Suppressor macrophage treated with lipopolysaccharide for 4 hours (primary cell): ENCODE results near the gene PPFIA3.

Experiments used
- DNase-seq: peaks from one replicate; pipeline ENCODE4 v3.0.0-alpha.2; 2020

Gene PPFIA3

DNA sequence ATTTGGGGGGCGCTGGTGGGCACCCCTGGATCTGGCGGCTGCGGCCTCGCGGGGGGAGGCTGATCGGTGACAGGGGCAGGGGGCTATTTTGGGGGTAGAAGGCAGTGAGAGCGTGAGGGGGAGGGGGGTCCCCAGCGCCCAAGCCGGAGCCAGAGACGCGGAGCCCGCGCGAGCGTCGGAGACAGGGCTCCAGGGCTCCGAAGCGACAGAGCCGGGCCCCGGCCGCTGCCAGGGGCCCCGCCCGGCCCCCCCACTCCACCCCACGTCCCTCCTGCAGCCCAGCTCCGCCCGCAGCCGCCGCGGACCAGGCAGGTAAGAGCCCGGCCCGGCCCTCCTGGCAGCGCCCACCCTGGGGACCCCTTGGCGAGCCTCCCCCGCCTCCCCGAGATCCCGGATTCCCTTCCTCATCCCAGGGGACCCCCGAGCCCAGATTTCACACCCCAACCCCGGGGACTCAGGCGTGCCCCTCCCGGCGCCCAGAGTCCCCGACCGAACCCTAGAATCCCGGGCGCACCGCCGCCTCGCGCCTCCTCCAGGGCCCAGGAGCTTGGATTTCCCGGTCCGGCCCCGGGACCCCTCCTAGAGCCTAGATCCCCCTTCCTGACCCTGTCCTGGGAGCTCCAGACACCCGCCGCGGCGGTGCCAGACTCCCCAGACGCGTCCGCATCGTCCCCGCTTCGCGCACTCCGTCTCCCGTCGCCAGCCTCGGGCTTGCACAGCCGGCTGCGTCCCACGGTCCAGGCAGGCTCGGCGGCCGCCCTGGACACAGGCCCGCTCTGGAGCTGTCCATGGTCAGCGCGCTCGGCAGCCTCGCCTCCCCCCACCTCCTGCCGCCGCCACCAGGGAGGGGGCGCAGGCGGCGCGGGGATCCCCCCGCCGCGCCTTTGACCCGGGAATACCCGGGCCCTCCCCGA is at the start of gene PPFIA3:
Gene PPFIA3 (plus strand): TSS at position 134 of the 914 bp plus-strand sequence. CDS start 8,330 bp downstream, outside the sequence.
- DNase-seq: peak; percentile 50

GRCh38 chr19:49070416-49070815 is 48.9 kb upstream of the PPFIA3 start:
- no peak for DNase-seq

- DNase-seq: no peak
These were observed 47.3 kb upstream of the PPFIA3 start for GRCh38 chr19:49071860-49072547.

GRCh38 chr19:49073514-49074378 is 45.6 kb upstream of the PPFIA3 start:
- DNase-seq: no peak

GRCh38 chr19:49074869-49075268 is 44.5 kb upstream of the PPFIA3 start:
- DNase-seq: peak; percentile 33

DNA sequence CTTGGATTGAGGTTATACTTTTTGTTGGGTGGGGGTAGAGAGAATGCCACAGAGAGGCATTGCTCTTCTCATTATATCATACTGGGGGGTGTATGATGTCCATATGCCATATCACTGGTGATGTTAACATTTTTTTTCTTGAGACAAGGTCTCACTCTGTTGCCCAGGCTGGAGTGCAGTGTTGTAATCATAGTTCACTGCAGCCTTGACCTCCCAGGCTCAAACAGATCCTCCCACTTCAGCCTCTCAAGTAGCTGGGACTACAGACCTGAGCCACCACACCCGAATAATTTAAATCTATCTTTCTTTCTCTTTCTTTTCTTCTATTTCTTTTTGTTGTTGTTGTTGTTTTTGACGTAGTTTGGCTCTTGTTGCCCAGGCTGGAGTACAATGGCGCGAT is 39.0 kb upstream of the PPFIA3 start:
- no peak for DNase-seq

GRCh38 chr19:49081273-49081672 is 38.1 kb upstream of the PPFIA3 start:
- DNase-seq: no peak

DNA sequence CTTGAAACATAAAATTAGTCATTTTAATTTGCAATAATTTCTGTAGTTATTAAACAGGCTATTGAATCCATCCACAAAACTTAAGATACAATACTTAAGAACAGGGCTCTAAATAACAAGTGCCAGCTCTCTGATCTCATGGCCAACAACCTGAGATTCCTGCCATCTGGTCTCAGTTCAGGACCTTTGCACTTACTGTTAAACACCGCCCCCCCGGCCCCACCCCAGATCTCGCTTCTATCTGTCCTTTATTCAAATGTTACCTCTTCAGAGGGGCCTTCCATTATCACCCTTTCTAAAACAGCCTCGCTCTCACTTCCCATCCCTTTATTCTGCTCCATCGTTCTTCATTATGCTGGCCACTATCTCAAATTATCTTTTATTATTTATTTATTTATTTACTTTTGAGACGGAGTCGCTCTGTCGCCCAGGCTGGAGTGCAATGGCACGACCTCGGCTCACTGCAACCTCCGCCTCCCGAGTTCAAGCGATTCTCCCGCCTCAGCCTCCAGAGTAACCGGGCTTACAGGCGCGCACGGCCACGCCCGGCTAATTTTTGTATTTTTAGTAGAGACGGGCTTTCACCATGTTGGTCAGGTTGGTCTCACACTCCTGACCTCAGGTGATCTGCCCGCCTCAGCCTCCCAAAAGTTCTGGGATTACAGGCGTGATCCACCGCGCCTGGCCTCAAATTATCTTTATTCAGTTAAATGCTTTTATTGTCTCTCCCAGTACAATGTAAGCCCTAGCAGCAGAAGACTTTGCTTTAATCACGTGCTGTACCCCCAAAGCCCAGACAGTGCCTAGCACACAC is 34.9 kb upstream of the PPFIA3 start:
- DNase-seq: no peak

DNA sequence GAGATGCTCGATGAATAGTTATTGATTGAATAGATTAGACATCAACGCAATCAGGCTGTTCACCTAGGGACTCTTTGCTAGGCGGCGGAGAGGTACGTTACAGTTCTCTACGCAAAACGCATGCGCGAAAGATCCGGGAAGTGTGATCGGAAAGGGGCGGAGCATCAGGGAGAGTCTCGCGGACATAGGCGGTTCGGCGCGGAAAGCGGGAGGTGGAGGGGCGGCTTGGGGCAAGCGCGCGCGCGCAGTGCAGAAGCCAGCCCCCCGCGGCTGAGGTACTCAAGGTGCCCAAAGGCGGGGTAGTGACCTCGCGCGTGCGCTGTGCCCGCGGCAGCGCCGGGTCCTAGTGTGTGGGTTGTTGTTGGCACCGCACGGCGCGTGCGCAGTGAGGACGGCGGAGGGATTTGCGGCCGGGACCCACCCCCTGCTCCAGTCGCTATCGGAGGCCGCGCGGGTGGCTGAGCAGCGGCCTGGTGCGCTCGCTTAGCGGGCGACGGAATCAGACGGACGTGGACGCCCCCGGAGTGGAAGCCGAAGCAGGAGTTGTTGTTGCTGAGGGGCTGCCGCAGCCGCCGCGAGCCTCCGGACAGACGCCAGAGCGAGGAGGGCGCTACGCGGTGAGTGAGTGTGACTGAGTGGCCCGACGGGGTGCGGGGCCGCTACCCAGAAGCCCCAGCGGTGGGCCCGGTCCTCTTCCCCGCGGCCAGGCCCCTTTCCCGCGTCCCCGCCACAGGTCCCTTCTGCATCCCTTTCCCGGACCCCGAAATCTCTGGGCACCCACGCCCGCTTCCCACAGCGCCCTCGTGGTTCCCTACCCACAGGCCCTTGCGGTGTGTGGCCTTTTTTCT is 34.1 kb upstream of the PPFIA3 start, which contains the start of gene SNRNP70:
Gene SNRNP70 (plus strand): TSS at position 432 of the 848 bp plus-strand sequence. CDS start 964 bp downstream, outside the sequence.
- peak; percentile 100 for DNase-seq

GRCh38 chr19:49085868-49086232 is 33.5 kb upstream of the PPFIA3 start:
- no peak for DNase-seq

DNA sequence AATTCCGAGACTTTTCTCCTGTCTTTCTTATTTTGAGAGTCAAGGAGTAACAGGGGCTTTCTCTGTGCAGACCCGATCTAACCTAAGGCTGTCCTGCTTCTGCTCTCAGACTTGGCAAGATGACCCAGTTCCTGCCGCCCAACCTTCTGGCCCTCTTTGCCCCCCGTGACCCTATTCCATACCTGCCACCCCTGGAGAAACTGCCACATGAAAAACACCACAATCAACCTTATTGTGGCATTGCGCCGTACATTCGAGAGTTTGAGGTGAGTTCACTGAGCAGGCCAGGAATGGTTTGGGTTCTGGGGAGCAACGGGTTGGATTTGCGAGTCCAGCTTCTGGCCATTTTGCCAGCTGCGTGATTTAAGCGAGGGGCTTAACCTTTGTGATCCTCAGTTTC is 33.0 kb upstream of the PPFIA3 start:
- DNase-seq: no peak

DNA sequence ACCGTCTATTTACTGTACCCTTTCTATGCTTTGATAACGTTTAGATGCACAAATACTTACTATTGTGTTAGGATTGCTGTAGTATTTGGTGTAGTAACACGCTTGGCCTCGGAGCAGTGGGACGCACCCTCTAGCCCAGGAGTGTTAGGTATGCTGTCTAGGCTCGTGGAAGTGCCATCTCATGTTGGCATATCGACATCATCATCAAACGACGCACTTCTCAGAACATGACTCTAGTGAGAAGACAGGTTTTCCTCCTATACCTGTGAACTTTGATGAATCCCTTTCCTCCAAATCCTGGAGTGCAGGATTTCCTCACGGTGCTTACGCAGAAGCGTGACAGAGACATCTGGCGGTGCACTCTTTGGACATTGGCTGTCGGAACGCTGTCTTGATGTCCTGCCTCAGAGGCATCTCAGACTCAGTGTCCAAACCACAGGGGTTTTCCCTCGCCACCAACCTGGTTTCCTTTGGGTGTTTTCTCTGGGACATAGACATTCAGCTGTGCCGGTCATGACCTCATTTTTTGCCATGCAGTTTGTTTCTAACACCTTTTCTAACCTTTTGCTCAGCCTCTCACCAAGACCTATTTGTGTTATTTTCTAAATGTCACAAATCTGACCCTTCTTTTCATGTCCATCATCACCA is 27.8 kb upstream of the PPFIA3 start:
- no peak for DNase-seq

DNA sequence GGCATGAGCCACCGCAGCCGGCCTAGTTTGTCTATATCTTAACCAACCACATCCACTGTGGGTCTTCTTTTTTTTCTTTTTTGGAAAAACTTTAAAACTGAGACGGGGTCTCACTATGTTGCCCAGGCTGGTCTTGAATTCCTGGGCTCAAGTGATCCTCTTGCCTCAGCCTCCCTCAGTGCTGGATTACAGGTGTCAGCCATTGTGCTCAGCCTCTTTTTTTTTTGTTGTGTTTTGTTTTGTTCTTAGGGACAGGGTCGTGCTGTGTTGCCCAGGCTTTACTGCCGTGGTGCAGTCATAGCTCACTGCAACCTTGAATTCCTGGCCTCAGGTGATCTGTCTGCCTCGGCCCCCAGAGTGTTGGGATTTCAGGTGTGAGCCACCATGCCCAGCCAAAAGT is 26.7 kb upstream of the PPFIA3 start:
- DNase-seq: no peak

DNA sequence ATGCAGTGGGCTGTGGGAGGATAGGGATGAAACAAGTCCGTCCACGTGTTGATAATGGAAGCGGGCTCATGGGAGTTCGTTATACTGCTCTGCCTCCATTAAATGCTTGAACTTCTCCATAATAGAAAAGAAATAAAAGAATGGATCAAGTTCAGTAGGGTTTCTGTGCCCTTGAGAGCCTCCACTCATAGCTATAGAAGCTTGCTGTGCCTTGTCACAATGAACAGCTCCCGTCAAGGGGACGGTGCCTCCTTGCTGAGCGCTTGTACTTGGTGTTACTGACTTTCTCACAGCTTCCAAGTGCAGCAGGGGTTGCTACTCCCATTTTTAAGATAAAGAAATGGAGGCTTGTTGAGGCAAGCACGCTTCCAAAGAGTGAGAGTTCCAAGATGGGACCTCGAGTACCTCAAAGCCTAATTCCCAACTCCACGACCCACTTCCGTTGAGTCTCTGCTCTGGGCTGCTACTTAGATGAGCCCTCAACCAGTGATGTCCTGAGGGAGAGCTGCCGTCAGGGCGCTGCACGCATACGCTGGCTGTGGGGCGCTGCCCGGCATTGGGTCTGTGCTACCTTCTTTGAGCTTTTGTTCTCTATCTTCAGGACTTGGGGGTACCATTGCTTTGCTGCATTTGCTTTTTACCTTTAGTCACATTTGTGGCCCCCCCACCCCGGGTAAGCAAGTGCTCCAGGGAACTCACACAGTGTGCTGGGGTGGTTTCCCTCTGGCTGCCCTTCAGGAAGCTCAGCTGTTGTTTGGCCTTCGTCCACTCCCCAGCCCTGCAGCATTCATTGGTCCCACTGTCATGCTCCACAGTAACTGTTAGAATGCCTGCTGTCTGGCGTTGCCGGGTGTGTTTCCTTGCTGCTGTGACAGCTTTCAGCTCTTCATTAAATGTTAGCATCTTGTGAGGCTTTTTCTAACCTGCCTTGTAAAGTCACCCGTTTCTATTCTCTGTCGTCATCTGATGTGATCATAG is 24.6 kb upstream of the PPFIA3 start:
- no peak for DNase-seq

DNA sequence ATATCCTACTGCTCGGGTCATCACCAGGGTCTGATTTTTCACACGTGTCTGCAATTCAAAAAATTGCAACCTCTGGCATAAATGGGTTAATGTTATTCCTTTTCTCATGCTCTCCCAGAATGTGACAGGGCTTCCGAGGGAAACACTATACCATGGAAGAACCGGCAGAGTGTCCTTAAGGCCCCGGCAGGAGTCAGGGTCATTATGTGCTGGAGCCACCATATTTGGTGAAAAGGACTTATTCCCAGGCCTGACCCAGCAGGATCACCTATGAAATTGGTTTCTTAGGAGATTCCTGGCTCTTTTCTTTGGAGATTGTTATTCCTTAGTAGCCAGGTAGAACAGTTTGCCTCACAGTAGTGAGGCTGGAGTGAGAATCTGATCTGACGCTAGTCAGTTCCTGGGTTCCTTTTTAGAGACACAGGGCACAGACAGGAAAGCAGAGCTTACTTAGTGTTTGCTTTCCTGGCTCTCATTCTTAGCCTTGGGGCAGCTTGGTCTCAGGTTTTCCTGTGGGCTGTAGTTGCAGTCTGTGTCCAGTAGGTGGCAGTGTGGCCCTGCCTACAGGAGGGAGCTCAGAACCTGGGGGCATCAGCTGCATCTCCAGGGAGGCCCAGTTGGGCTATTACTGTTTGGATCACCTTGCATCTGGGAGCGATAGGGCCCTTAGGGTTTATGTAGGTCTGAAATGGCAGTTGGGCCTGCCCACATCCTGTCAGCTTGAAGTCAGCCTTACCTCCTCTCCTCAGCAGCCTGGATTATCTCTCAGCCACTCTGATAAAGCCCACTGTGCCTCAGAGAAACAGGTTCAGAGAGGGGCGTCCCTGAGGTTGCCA is 21.7 kb upstream of the PPFIA3 start:
- DNase-seq: peak; percentile 79

- no peak for DNase-seq
These were observed 20.5 kb upstream of the PPFIA3 start for GRCh38 chr19:49098795-49099194.

- DNase-seq: no peak
These were observed 18.2 kb upstream of the PPFIA3 start for GRCh38 chr19:49101160-49101559.

- no peak for DNase-seq
These were observed 17.0 kb upstream of the PPFIA3 start for GRCh38 chr19:49102303-49102702.
